GM20431 (cell line): Measurements from ENCODE around the gene LRBA.

Experiments used
- in situ Hi-C: fragments of 300-500 bp; cut with MseI, MboI; formaldehyde crosslinking; loops from one replicate; pipeline ENCODE4 v1.15.0; 2020; ENCODE audit warnings: low sequenced_read_pairs; ENCODE audit not compliant: unreplicated experiment

Gene LRBA

GRCh38 chr4:150491132-150492049 lies 523.7 kb downstream of the LRBA start:
- in situ Hi-C loops = no loop called here

GRCh38 chr4:150482581-150482980 lies 532.5 kb downstream of the LRBA start:
- in situ Hi-C loops = no loop called here

- in situ Hi-C loops = no loop called here
Measured at GRCh38 chr4:150479657-150480056, 535.4 kb downstream of the LRBA start.

DNA sequence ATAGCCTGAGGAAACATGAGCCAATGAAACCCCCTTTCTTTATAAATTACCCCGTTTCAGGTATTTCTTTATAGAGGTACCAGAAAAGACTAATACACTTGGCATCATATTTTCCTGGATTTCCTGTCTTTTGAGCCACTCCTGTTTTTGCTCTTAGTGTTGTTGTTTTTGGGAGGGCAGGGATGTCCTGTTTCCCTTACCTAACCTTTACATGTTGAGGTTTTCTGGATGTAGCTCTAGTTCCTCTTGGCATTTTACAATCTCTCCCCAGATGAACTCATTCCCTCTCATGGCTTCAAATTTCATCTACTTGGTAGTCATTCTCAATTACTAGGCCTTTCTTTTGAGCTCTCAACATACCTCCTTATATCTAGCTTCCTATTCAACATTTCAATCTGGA lies 537.2 kb downstream of the LRBA start:
- in situ Hi-C loops = no loop called here

- in situ Hi-C loops = no loop called here
Measured at GRCh38 chr4:150476776-150477175, 538.3 kb downstream of the LRBA start.

DNA sequence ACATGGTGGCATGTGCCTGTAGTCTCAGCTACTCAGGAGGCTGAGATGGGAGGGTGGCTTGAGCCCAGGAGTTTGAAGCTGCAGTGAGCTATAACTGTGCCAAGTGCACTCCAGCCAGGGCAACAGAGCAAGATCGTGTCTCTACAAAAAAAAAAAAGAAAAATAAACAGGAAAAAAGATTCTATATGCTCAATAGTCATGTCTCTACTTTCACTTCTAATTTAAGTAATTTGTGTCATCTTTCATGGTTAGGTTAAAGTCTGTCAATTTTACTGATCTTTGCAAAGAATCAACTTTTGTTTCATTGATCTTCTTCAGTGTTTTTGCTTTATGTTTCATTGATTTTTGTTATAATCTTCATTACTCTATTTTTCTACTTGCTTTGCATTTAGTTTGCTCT lies 539.3 kb downstream of the LRBA start:
- in situ Hi-C loops = no loop called here

DNA sequence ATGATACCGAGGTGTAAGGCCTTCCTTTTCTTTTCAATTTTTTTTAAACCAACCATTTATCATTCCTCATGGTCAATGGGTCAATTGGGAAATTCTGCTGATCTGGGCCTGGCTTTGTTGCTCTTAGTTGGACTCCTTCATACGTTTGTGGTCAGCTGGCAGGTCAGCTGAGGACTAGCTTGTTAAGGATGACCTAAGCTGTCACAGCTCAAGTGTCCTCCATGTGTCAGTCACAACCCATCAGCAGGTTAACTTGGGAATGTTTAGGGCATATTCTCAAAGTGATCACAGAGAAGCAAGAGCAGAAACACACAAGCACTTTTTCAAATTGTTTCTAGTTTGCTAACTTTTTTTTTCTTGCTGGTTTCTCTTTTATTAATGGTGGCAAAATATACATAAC lies 550.6 kb downstream of the LRBA start:
- in situ Hi-C loops = no loop called here

DNA sequence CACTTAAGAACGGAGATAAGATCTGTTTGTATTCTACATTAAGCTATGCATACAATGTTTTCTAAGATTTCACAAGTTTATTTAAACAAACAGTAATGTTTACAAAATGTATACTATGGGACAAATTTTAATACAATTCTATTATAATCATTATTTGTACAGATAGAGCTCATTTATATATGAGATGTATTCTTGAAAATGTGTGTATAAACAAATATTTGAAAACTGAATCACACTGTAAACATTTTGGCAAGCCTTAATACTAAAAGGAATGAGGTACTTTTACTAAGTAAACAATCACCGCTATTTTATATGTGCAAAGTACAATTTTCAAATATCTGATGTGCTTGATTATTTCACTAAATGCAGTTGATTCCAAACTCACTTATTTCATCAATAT lies 552.3 kb downstream of the LRBA start:
- in situ Hi-C loops = no loop called here

GRCh38 chr4:150461957-150462356 lies 553.1 kb downstream of the LRBA start:
- in situ Hi-C loops = no loop called here

DNA sequence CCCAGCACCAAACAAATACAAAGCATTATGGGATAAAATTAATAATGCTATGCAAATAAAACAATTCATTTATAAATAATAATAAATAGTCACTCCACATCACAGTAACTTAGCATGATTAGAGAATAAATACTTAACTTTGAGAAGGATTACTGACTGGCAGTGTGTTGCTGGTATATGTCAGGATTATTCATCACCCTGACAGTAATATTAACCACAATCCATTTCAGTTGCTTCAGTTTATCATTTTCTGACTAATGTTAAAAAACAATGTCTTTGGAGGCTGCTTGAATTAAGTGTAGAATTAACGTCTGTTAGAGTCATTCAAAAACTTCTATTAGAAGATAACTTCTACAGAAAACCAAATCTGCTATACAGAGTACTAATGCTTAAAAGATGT lies 557.3 kb downstream of the LRBA start:
- in situ Hi-C loops = no loop called here

DNA sequence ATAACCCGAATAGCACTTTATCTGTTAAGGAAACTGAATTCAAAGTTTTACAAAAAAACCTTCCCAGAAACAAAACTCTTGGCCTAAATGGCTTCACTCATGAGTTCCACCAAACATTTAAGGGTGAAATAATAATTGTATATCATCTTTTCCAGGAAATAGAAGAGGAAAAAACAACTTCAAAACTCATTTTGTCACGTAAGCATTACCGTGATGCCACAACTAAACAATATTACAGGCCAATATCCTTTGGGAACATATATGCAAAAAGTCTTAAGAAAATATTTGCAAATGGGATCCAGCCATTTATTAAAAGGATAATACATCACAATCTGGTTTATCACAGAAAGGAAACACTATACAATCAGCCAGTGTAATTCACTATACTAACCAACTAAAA lies 563.2 kb downstream of the LRBA start:
- in situ Hi-C loops = no loop called here

DNA sequence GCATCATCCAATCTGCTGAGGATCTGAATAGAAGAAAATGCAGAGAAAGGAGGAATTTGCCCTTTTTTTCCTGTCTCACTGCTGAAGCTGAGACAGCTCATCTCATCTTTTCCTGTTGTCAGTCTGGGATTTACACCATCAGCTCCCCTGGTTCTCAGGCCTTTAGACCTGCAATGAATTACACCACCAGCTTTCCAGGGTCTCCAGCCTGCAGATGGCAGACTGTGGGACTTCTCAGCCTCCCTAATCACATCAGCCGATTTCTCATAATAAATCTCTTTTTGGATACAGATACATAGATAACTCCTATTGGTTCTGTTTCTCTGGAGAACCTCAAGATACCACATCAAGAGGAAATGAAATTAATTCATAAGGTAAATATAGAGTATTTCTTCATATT lies 567.7 kb downstream of the LRBA start:
- in situ Hi-C loops = no loop called here

DNA sequence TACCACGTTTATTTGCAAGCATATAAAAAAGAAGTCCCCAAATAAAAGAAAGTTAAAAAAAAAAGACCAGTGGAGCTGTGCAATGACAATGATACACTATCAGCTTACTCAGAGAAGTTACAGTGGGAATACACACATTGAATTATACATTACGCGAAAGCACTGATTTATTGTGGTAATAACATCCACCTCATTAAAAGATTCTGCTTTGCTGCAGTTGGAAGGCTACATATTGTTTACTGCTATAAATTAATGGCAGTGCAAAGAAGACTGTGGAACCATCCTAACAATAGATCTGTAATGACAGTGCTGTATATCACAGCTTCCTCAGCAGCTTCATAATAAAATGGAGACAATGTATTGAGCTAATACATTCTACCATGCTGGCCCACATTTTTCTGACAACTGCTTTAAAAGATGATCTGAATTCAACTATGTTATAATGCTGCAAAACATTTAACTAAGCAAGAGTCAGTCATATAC lies 575.6 kb downstream of the LRBA start:
- in situ Hi-C loops = no loop called here

DNA sequence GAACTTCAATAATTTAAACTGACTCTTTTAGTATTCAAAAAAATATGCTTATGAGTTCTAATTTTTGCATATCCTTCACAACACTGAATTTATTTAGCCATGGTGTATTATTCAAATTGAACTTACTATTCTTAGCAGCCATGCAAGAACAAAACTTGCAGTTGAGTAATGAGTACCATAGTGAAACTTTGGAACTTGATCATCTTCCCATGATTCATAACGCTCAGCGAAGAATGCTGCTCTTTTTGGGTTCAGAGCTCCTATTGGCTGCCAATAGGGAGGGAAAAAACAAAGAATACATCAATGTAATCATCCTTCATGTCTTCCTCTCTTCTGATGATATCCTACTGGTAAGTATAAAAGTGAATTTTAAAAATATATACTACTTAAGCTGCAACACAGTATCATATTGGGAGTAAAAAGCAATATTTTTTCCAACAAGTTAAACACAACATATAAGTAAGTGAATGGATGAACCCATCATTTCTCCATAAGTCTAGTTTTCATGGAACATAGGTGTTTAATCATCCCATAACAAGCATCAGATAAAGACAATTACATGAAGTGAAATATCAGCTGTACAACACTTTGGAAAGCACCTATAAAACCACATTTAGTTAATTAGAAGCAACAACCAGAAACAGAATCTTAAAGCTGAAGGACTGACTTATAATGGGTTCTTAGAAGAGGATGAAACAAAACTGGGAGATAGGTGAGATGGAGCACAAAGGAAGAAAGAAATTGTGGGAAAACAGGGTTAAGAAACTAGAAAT lies 578.3 kb downstream of the LRBA start:
- in situ Hi-C loops = no loop called here

- in situ Hi-C loops = no loop called here
Measured at GRCh38 chr4:150431221-150431620, 583.9 kb downstream of the LRBA start.

DNA sequence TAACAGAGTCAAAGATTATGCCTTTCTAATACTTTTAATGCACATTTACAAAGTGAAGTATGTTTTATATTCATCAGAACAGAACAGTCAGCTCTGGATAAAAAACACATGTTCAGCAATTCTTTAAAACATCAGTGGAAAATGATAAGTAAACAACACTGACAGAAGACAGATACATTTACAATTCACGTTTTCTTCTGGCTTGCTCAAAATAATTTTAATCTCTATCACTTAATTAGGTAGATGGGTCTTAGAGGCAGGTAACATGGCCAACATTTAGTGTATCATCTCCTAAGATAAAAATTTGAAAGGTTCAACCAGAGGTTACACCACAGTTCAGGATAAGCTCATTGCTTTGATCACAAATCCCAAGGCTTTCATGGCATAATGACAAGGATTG lies 589.9 kb downstream of the LRBA start:
- in situ Hi-C loops = no loop called here

- in situ Hi-C loops = no loop called here
Measured at GRCh38 chr4:150423503-150423902, 591.6 kb downstream of the LRBA start.

- in situ Hi-C loops = no loop called here
Measured at GRCh38 chr4:150423074-150423473, 592.0 kb downstream of the LRBA start.

DNA sequence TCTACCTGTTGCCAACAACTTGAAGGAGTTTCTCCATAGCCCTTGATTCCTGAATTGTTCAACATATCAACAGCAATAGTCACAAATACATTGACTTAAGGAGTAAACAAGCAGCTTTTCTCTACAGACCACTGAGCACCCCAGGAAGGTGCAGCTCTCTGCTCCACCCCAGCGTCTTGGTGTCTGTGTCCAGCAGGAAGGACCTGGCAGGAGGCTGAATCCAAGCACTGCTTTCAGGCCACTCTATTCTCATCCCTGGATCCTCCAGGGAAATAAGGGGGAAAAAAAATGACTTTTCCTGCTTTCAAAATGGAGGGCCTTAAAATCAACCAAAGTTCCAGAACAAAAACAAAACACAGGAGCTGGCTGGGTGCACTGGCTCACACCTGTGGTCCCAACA lies 593.5 kb downstream of the LRBA start:
- in situ Hi-C loops = no loop called here

GRCh38 chr4:150419939-150420338 lies 595.1 kb downstream of the LRBA start:
- in situ Hi-C loops = no loop called here

- in situ Hi-C loops = no loop called here
Measured at GRCh38 chr4:150418757-150419410, 596.2 kb downstream of the LRBA start.
